Measurements from ENCODE around the gene TTC3.

Gene TTC3

DNA sequence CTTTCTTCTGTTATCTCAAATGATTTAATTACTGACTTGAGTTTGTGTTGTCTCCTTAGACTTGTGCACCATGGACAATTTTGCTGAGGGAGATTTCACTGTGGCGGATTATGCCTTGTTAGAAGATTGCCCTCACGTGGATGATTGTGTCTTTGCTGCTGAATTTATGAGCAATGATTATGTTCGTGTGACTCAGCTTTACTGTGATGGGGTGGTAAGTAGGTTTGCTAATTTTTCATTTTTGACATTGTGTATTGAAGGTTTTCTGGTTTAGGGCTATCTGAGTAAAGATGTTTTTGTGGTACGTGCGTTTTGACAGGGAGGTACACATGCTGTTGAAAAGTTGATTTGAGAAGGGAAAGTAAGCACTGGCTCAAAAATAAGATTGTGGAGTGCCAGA, 14.1 kb downstream of the TTC3 start:
- TF ChIP-seq SPI1 (IDR thresholded peaks at IDR 0.05; ENCODE audit: borderline replicate concordance, low read depth) (no peak), REST (IDR thresholded peaks at IDR 0.05; ENCODE audit: insufficient replicate concordance, low read depth) (no peak), GABPA (IDR thresholded peaks at IDR 0.05; ENCODE audit: low read depth) (no peak), POLR2AphosphoS5 (IDR thresholded peaks at IDR 0.05; ENCODE audit: low read depth) (no peak)
- TF ChIP-seq, protein P1, sequence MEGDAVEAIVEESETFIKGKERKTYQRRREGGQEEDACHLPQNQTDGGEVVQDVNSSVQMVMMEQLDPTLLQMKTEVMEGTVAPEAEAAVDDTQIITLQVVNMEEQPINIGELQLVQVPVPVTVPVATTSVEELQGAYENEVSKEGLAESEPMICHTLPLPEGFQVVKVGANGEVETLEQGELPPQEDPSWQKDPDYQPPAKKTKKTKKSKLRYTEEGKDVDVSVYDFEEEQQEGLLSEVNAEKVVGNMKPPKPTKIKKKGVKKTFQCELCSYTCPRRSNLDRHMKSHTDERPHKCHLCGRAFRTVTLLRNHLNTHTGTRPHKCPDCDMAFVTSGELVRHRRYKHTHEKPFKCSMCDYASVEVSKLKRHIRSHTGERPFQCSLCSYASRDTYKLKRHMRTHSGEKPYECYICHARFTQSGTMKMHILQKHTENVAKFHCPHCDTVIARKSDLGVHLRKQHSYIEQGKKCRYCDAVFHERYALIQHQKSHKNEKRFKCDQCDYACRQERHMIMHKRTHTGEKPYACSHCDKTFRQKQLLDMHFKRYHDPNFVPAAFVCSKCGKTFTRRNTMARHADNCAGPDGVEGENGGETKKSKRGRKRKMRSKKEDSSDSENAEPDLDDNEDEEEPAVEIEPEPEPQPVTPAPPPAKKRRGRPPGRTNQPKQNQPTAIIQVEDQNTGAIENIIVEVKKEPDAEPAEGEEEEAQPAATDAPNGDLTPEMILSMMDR (IDR thresholded peaks at IDR 0.05; ENCODE audit: insufficient read depth, low read length): no peak
- DNase-seq (ENCODE audit: low read depth in 1 of 2, low spot score in 1 of 2): no peak
- Histone ChIP-seq H3K27ac (replicated peaks) (no peak overlapping the region), H3K27me3 (ENCODE audit: insufficient read depth, poor library complexity, severe bottlenecking) (no peaks in the 10 kb centered on the region), H3K4me3 (replicated peaks; ENCODE audit: insufficient read depth, low read length) (no peak overlapping the region)

DNA sequence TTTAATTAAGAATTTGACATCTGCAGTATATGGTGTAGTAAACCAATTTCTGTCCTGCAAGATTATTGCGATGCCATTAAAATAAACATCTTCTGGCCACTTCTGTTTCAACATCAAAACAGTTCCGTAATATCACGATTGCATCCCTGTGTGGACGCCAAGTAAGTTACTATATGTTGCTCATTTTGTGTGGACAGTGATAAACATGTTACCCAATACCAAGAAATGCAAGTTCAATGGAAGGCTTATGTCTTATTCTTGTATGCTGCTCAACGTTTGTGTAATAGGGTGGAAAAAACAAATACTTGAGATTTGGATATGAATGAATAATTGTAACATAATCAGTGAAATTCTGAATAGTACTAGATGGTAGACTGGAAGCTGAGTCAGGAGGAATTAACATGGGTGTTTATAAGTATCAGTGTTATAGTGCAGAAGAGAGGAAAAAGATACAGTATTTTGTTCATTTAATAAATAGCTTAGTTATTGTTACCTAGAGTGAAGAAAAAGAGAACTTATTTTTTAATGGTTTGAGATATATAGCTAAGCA, 15.2 kb downstream of the TTC3 start:
- Histone ChIP-seq H3K27me3 (ENCODE audit: insufficient read depth, poor library complexity, severe bottlenecking) (no peaks in the 10 kb centered on the region), H3K4me3 (replicated peaks; ENCODE audit: insufficient read depth, low read length) (no peak overlapping the region), H3K27ac (replicated peaks) (no peak overlapping the region)
- TF ChIP-seq SPI1 (IDR thresholded peaks at IDR 0.05; ENCODE audit: borderline replicate concordance, low read depth): no peak
- no peak for TF ChIP-seq POLR2AphosphoS5 (IDR thresholded peaks at IDR 0.05; ENCODE audit: low read depth)
- TF ChIP-seq REST (IDR thresholded peaks at IDR 0.05; ENCODE audit: insufficient replicate concordance, low read depth): no peak
- TF ChIP-seq, protein P1 (IDR thresholded peaks at IDR 0.05; ENCODE audit: insufficient read depth, low read length): no peak
- TF ChIP-seq GABPA (IDR thresholded peaks at IDR 0.05; ENCODE audit: low read depth): no peak
- DNase-seq (ENCODE audit: low read depth in 1 of 2, low spot score in 1 of 2): peak in 1 of 2 experiments; percentile 47

DNA sequence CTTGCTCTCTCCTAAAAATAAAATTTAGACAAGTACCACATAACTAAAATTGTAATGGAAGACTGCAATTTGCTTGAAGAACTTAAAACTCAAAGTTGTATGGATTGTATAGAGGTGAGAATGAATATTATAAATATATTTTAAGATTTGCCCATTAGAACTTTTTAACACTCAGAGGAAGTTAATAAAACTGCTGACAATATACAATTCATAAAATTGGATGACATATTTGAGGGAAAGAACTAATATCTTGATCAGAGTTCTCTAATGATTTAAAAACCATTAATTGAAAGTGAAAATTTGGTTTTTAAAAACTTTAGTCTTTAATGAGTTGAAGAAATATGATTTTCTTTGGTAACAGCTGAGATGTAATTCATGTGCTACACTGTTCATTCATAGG, 20.9 kb downstream of the TTC3 start:
- TF ChIP-seq POLR2AphosphoS5 (IDR thresholded peaks at IDR 0.05; ENCODE audit: low read depth): no peak
- no peak for TF ChIP-seq GABPA (IDR thresholded peaks at IDR 0.05; ENCODE audit: low read depth)
- no peak for TF ChIP-seq SPI1 (IDR thresholded peaks at IDR 0.05; ENCODE audit: borderline replicate concordance, low read depth)
- no peak for TF ChIP-seq REST (IDR thresholded peaks at IDR 0.05; ENCODE audit: insufficient replicate concordance, low read depth)
- TF ChIP-seq, protein P1 (IDR thresholded peaks at IDR 0.05; ENCODE audit: insufficient read depth, low read length): no peak
- no peak for DNase-seq (ENCODE audit: low read depth in 1 of 2, low spot score in 1 of 2)
- Histone ChIP-seq H3K27ac (replicated peaks) (no peak overlapping the region), H3K27me3 (ENCODE audit: insufficient read depth, poor library complexity, severe bottlenecking) (no peaks in the 10 kb centered on the region), H3K4me3 (replicated peaks; ENCODE audit: insufficient read depth, low read length) (no peak overlapping the region)

All from HL-60 (cell line).